HG02588 (cell line): Measurements from ENCODE around the gene TFR2.

Experiments
- ATAC-seq: cut with Tn5 transposase; IDR thresholded peaks from one replicate; pipeline ENCODE4 v1.9.1; 2021; ENCODE audit warnings: mild to moderate bottlenecking, moderate library complexity; ENCODE audit not compliant: unreplicated experiment

Gene TFR2

DNA sequence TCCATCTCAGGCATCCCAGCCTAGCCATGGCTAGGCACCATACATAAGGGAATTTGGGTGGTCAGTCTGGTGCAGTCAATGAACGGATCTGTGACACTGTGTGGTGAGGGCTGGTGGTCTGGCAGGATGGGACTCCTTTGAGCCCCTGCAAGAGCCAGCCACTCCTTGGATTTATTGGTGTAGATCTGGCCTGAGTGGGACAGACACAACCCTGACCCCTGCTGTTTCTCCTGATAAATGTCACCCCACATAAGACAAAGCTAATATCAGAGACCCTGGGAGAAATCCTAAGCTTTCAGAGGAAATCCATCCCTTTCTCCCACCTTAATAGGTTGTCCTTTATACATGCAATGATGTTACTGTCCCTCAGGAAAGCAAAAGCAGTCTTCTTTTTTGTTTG is 52.9 kb downstream of the TFR2 start:
- no peak for ATAC-seq

DNA sequence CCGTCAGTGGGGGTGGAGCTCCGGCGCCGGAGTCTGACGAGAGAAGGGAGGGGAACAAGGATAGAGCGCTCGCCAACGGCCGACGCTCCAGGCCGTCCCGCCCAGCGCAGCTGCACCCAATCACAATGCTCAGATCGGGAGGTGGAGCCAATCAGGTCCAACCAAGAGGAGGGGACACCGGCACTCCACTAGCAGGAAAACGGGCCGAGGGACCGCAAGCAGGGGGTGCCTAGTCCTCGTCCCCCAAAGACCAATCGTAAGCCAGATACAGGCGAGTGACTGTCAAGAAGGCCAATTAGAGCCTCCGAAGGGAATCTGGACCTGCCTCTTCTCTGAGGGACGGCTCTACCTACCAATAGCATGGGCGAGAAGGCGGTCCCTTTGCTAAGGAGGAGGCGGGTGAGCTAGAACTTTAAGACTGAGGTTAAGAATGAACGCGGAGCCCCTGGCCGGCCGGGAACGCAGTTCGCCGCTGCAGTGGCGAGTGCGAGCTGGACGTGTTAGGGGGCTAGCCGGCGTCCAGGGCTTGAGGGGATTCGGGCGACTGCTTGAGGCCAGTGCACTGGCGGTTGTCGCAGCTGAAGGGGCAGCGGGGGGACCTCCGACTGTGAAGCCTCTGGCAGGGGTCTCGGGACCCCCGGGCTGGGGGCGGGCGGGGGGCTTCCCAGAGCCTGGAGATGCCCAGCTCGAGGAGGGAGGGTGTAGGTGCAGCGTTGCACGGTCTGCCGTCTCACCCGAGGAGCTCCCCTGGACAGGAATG is 54.9 kb downstream of the TFR2 start, which contains the start of gene FBXO24:
FBXO24 (plus strand) TSS at position 63 of the 760 bp plus-strand sequence; CDS start at position 361, 298 bp downstream.
- ATAC-seq = peak; percentile 82

DNA sequence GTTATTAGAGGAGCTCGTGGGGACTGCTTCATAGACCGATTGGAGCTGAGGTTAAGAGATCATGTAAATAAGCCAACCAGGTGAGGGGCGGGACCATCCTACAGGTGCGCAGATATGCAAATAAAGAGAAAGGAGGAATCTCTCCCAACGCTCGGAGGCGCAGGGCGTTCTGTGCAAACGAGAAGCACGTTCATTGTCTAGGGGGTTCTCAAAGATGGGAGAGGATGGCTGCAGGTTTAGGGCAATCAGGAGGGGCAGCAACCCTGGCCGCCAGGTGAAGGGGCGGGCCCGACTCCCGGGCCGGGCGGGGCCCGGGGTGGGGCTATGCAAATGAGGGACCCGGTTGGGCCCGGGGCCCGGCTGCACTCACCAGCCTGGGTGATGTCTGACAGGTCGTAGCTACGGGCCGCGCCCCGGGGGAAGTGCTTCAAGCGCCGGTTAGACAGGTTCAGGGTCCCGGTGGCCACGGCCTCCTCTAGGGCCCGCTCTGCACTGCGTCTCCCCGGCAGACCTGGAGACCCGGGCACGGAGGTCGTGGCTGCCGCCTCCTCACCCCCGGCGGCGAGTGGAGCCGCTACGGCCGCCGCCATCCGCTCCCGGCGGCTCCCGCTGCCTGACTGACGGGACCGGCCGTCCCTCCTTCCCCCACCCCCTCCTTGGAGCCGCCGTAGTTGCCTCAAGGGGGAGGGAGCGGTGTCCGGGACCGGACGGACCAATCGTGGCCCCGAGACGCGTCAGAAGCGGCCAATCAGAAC is 55.7 kb downstream of the TFR2 start, which contains the start of gene LRCH4:
LRCH4 (minus strand) TSS at position 619 of the 755 bp plus-strand sequence; CDS start at position 590, 29 bp downstream.
- ATAC-seq = peak; percentile 28

DNA sequence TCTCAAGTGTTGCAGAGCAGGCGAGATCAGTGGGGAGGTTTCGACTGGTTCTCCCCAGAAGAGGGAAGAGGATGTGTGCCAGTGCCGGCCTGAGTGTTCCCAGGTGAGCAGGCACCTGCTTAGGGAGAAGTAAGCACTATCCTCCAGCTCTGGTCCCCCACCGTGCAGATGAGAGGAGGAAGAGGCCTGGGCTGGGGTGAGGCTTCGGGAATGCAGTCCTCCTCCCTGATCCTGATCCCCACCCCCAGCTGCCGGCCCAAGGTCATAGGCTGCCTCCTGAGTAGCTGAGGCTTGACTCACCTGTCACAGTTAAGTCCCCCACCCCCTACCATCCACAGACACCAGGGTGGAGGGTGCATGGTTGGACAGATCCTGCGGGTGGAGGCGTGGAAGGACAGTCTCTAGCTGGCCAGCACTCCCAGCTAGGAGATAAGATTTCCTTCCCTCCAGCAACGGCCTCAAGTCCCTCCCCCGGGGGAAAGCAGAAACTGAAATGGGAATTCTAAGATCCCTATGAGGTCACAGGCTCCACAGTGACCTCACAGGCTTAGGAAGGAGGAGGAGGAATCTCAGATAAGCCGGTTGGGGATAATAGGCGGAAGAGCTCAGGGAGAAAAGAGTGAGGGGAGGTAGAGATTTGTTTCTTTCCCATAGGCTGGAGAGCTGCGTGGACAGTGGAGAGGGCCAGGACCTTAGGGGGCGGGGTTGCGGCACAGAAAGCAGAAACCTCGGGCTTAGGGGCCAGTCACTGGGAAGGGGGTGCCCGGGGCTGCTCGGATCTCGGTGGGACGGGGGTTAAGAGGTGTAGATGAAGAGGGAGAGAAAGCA is 56.5 kb downstream of the TFR2 start:
- no peak for ATAC-seq

DNA sequence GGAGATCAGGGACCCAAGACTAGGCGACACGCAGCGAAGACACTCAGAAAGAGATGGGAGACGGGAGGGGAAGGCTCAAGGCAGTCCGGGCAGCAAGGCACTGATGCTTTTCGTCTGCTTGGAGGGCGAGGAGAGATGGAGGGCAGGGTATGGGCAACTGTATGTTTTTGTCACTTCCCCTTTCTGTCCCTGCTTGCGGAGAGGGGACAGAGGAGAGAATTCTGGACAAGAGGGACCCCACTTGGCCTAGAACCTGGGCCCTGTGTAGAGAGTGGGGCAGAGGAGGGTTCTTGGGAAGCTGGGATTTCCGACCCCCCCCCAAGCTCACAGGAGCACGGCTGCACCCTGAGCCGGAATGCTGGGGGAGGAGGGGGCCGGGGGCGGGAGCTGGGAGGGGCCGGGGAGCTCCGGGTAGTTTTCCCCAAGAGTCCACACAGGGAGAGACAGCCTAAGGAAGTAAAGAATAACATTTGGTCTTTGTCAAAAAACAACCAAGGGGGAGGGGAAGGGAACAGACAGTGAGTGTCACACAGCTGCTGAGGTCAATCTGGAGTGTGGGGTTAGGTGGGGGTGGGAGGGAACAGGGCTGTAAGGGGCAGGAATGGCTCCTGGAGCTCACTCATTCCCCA is 57.2 kb downstream of the TFR2 start:
- no peak for ATAC-seq

DNA sequence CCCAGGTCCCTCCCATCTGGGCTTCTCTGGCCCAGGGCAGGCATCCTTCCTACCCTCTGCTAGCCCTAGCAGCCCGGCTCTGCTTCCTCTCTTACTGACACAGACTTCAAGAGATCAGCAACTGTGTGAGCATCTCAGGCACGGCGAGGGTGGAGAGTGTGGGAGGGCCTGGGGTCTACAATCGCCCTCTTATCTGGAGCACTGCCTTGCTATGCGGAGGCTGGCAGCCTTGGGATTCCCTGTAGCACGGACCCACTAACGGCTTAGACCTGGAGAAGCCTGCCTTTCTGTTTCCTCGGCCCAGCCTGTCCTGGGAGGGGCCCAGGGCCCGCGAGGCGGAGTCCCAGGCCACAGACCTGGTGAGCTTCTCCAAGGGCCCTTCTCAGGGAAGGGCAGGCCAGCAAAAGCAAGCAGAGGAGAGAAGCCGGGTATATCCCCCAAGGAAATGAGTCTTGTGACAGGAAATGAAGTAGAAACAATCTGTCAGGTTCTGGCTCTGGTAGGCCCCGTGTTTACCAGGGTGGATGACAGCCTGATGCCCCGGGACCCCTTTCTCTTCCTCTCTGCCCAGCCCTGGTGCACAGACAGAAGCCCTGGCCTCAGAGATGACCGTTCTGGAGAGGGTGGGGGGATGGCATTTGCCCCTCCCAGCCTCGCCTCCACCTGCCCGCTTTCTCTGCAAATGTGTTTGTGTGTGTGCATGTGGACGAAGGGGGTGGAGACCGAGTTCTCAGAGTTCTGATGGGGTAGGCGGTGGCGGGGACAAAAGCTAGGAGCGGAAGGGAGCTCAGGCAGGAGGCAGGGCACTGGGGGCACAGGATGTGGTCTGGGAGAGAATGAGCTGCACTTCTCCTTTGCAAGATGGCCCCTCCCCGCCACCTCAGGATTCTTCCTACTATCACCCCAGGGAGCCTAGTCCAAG is 58.0 kb downstream of the TFR2 start:
- ATAC-seq = no peak

DNA sequence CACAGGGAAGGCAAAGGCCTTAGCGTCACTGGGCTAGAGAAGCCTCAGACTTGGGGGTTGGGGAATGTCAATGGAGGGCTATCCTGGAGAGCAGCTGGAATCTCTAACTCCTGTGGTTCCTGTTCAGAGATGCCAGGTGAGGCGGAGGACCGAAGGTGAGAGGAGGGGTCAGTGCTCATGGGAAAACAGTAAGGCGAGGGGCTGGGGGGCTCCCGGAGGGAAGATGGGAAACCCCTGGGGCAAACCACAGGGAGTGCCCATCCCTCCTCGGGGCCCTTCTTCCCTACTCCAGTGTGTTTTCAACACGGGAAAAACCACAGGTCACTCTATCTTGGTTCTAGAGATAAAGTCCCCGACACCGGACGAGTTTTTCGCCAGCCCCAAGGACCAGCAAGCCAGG is 58.7 kb downstream of the TFR2 start:
- ATAC-seq = no peak

DNA sequence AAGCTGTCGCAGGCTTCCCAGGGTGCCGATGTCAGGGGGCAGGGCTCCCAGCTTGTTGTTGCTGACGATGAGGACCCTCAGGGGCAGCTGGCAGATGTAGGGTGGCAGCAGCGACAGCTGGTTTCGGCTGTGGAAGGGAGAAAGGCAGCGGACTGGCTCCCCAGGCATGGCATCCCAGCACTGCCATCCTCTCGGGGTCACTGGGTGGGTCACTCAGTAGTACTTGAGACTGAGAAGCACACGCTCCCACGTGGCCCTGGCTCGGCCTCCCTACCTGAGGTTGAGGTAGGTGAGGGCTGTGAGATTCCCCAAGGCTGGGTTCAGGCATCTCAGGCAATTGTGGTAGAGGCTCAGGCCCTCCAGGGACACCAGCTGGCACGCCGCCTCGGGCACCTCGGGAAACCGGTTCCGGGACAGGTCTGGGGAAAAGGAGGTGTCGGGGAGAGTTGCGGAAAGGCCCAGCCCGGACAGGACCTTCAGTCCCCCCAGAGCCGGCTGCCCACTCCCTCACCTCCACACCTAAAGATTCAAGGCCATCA is 59.2 kb downstream of the TFR2 start:
- no peak for ATAC-seq

DNA sequence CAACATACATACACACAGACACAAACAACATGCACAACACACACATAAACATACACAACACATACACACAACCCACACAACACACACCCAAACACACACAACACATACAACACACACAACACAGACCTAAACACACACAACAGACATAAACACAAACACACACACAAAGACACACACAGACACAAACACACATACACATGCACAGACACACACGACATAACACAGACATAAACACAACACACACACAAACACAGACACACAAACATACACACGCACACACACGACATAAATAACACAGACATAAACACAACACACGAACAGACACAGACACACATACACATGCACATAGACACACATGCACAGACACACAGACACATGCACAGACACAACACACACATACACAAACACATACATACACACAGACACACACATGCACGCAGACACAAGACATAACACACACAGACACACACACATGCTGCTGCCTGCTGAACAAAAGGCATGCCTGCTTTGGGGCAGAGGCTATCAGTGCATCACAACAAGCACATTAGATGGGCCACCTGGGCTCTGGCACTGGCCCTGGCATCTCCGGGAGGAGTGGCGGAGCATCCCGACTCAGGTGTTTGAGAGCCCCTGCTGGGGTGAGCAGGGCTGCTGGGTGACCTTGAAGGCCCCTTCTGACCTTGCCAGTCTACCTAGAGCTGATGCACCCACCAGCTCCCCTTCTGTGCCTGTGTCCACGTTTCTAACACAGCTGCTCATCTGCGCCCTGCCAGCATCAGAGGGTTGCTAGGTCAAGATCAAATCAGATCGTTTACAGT is 60.7 kb downstream of the TFR2 start:
- ATAC-seq = no peak

DNA sequence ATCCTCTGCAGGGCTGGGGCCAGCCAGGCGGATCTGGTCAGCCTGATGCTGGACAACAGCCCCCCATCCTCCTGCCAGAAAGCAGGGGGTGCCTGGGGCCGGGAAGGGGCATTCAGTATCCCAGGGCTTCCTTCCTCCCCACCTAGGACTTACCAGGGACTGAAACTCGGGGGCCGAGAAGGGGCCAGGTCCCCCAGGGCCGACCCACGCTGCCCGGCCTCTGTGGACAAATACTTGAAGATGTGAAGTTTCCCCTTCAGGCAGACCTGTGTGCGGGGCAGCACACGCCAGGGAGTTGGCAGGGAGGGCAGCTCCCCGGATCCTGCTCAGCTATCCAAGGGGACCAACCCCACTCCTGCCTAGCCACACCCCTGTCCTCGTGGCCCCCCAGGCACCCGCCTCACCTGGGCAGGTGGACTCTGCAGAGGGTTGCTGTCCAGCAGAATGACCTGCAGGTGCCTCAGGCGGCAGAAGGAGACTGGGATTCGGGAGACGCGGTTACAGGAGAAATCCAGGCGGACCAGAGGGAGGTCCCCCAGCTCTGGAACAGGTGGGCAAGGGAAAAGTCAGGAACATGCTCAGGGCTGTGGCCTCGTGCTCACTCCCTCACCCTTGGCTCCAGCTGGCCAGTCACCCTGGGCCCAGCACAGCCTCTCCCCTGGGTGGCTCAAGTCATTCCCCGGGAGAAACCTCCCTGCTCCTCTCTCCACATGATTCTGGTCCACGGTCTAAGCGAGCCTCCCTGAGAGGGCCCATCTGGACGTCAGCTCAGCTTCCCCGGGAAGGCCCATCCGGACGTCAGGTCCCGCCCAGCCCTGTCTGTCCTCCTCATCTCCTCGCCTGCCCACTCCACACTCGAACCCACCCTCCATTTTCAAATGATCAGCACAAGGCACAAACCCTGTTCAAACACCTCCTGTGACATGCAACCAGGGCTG is 62.8 kb downstream of the TFR2 start:
- ATAC-seq = no peak

DNA sequence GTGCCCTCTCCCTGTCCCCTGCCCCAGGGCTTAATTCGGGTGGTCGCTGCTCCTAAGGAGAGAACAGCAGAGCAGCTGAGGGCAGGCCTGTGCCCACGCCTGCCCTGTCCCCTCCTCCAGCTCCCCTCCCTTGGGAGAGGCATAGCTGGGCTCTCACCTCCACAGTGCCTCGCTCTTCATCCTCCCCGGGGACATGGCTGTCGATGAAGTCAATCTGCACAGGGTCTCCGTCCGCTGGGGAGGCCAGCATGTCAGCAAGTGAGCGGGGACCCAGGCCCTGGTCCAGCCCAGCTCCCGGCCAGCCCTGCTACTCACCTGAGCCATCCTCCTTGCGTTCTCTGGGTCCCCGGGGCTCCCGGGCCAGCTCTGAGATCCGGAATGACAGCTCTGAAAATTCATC is 63.8 kb downstream of the TFR2 start:
- no peak for ATAC-seq

DNA sequence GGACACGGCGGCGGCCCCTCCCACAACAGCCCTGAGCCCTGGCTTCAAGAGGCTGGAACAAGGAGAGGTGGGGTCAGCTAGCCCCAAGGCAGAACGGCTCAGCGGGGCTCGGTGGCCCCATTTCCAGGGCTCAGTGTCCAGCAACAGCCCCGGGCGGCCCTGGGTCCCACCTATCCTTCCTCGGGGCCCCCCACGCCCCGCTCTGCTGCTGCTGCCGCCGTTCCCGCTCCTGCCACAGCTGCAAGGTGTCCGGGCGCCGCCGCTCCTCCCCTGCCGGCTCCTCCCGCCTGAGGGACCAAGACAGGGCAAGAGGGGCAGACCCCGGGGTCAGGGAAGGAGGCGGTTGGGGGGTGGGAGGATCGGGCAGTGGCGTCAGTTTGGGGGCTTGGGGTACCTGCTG is 64.2 kb downstream of the TFR2 start:
- no peak for ATAC-seq

DNA sequence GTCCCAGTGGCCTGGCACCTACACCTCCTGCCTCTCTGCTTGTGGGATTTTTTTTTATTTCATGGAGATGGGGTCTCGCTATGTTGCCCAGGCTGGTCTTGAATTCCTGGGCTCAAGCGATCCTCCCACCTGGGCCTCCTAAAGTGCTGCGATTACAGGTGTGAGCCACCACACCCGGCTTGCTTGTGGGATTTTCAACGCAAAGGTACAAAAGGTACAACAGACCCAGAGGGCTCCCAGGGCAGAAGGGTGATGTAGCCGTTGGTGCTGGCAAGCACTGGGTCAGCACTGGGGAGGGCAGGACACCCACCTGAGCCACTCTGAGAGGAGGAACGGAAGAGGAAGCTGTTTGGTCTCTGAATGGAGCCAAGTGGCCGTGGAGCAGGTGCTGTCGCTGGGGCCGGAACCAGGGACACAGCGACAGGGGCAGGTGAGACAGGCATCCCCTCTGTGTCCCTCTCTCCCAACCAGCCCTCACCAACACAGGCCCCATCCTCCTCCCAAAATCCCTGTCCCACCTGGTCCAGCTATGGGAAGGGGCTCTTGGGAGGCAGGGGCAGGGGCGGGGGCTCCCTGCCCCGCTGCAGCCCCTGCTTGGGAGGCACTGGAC is 64.9 kb downstream of the TFR2 start:
- ATAC-seq = no peak

DNA sequence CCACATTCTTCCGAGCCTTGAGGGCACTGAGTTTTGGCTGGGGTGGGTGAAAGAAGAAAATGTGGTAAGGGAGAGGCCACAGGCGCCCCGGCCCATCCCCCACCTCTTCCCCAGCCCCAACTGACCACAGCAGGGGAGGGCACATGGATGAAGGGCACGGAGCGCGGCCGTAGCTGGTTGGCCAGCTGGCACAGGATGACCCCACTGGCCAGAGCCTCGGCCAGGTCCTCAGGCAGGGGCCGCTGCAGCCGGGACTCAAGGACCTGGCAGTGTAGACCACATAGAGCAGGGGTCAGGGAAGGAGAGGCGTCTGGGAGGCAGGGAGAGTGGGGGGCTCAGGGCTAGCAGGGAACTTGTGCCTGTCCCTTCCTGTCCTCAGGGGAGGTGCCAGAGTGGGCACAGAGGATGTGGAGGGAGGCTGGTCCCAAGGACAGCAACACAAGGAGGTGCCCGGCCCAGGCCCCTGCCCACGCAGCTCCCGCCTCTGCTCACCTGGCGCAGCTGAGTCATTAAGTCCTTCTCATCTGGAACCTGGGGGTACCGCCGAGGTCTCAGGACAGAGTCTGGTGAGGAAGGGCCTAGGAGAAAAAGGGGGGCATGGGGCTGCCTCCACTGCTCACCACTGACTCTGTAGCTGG is 65.5 kb downstream of the TFR2 start:
- no peak for ATAC-seq

DNA sequence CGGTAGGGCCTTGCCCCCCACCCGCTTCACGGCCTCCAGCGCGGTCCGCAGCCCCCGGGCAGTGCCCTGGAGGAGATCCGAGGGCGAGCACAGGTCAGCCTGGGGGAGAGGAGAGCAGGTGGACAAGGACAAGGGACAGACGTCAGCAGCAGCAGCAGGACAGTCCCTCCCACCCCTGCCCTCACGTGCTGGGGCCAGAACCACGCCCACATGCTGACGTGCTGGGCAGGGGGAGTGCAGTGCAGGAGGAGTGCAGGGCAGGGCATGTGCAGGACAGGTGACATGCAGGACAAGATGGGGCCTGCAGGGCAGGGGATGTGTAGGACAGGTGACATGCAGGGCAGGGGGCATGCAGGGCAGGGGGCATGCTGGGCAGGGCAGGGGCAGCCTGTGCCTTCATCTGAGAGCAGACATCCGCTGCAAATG is 66.1 kb downstream of the TFR2 start:
- ATAC-seq = no peak

DNA sequence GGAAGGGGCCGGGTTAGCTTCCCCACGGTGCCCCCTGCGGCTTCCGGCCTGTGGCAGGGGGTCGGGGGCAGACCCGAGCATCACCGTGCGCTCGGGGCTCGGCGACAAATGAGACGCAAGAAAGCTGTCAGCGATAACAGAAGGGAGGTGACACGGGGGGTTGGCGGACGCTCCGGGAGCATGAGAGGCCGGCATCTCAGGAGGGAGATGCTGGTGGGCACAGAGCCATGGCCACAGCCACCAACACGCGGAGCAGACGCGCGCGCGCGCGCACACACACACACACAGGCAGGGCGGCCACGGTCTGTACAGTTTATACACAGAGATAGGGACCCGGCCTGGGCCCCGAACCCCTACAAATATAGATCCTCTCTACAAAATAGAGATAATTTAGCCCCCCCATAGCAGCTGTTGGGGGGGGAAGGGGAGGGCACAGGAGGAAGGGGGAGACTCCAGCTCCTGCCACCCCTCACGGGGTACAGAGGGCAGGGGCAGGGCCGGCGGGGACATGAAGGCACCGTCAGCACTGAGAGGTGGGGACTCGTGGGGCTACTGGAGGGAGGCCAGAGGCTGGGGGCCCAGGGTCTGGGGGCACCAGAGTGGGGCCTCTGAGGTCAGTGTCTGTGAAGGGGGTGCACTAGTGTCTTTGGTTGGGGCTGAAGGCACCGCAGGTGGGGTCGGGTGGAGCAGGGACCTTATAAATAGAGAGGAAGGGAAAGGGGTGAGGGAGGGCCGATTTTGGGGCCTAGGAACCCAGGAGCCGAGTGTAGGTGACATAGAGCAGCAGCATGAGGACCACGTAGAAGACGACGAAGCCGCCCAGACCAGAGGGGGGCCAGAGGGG is 66.8 kb downstream of the TFR2 start:
- no peak for ATAC-seq
